Naive thymus-derived CD8-positive, alpha-beta T cell (primary cell): Measurements from ENCODE around the gene LYPLAL1. TPM values are rescaled to one million over a fixed set of nuclear protein-coding genes. Genes with fewer than 3 reads are reported as not detected.

Experiments used
- ATAC-seq, 2 donors: fragments of 150-1000 bp; cut with Tn5 transposase in 1 of 2; sonication (Bioruptor Pico), chemical (Tn5 transposase) in 1 of 2; 1 replicate in 1 of 2; 2 replicates in 1 of 2; pipeline ENCODE4 v1.10.0; 2021; ENCODE audit warnings: mild to moderate bottlenecking in 2 of 2, moderate library complexity in 2 of 2
- POLR2A ChIA-PET: fragments of 350-600 bp; sonication (Branson Sonifier 250); formaldehyde crosslinking; loops from one replicate; lab custom pipeline; 2021; ENCODE audit warnings: antibody characterized with exemption; lab: Charles Lee
- DNase-seq, 10 donors: peaks; one replicate each; pipeline versions ENCODE4 v3.0.0 to v3.0.0-alpha.2; 2020 to 2022
- H3K27ac Mint-ChIP-seq, 10 donors: one replicate each; pipeline ENCODE4 v1.8.0; 2020 to 2022; ENCODE audit warnings: mild to moderate bottlenecking in 10 of 10, mixed read lengths in 10 of 10, moderate library complexity in 4 of 10, inconsistent platforms in 1 of 10
- H3K27me3 Mint-ChIP-seq, 5 donors: one replicate each; pipeline ENCODE4 v1.8.0; 2021 to 2022; ENCODE audit warnings: mixed read lengths in 5 of 5
- H3K36me3 Mint-ChIP-seq, 3 donors: one replicate each; pipeline ENCODE4 v1.8.0; 2020 to 2022; ENCODE audit warnings: mixed read lengths in 3 of 3, mild to moderate bottlenecking in 2 of 3, inconsistent platforms in 1 of 3
- H3K4me1 Mint-ChIP-seq, 4 donors: one replicate each; pipeline ENCODE4 v1.8.0; 2021 to 2022; ENCODE audit warnings: mixed read lengths in 4 of 4
- H3K4me3 Mint-ChIP-seq, 10 donors: one replicate each; pipeline ENCODE4 v1.8.0; 2020 to 2022; ENCODE audit warnings: mild to moderate bottlenecking in 10 of 10, mixed read lengths in 10 of 10, moderate library complexity in 6 of 10, inconsistent platforms in 1 of 10
- H3K9me3 Mint-ChIP-seq, 9 donors: one replicate each; pipeline ENCODE4 v1.8.0; 2020 to 2022; ENCODE audit warnings: mixed read lengths in 9 of 9, mild to moderate bottlenecking in 3 of 9, inconsistent platforms in 1 of 9, moderate library complexity in 1 of 9
- polyA plus RNA-seq, 3 donors: library from polyadenylated mRNA; unstranded; fragments of 300-500 nt; fragmentation: Illumina TruSeq; gene quantifications; one replicate each; pipeline ENCODE4 v1.2.3, GENCODE V29; 2021
- total RNA-seq, 8 experiments: library from RNA in 2 of 8; stranded (reverse) in 2 of 8; gene quantifications; one replicate each; pipeline ENCODE4 v1.2.3 and lab custom pipeline; 2021 to 2026

LYPLAL1 gene
- total and polyA plus RNA-seq, 5 experiments from 2014 or later = 18.8 to 36.3 (median 23.2) TPM

DNA sequence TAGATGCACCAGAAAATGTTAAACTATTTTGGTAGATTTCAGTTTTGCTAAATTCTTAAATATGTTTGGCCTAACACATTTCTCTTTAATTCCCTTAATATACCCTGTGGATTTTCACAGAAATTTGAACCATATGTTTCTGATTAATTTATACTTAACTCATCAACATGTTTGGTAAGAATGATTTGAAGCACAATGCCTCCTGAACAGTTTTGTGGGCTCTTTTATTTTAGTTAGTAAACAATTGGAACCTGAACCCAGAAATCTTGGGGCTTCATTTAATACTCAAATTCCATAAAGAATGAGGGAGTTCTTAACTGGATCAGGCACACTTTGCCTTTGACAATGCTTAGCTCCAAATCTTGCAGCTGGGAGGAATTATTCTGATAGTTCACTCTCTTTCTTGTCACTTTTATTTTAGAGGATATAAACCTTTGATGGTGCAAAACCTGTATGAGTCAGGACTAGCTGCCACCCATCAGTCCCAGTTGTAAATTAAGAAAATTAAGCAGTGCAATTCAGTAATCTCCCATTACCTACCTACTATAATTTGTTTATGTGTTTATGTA, 24.6 kb upstream of the LYPLAL1 start:
- no peaks in the 10 kb centered on the region for H3K36me3 Mint-ChIP-seq
- no peaks in the 10 kb centered on the region for H3K9me3 Mint-ChIP-seq
- POLR2A ChIA-PET = no interaction called here
- no peak overlapping the region for H3K4me3 Mint-ChIP-seq
- no peaks in the 10 kb centered on the region for H3K4me1 Mint-ChIP-seq
- ATAC-seq (no peak), DNase-seq (no peak)
- peaks cover 0 to 6% (median 4%) of the 10 kb centered on the region in 5 donors for H3K27me3 Mint-ChIP-seq
- H3K27ac Mint-ChIP-seq = no peak overlapping the region

DNA sequence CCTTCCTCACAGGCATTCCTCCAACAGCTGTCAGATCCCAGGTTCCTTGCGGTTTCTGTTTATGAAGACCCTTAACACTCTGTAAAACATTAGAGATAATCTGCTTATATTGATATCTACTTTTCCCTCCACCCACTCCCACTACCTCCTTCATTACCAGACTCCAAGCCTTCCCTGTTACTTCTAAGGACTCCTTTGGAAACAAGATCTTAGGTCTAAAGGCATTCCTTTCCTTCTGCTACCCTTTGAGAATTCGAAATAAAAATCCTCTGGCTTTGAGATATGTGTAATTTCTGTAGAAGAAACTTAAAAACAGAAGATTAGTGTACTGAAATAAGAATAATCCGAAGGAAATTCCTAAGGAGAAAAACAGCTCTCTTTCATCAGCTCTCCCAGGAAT, 23.7 kb upstream of the LYPLAL1 start:
- H3K27me3 Mint-ChIP-seq = peaks cover 0 to 6% (median 4%) of the 10 kb centered on the region in 5 donors
- ATAC-seq (no peak), DNase-seq (no peak)
- H3K4me3 Mint-ChIP-seq = no peak overlapping the region
- H3K4me1 Mint-ChIP-seq = no peaks in the 10 kb centered on the region
- no peaks in the 10 kb centered on the region for H3K36me3 Mint-ChIP-seq
- POLR2A ChIA-PET = no interaction called here
- H3K9me3 Mint-ChIP-seq = no peaks in the 10 kb centered on the region
- H3K27ac Mint-ChIP-seq = no peak overlapping the region

DNA sequence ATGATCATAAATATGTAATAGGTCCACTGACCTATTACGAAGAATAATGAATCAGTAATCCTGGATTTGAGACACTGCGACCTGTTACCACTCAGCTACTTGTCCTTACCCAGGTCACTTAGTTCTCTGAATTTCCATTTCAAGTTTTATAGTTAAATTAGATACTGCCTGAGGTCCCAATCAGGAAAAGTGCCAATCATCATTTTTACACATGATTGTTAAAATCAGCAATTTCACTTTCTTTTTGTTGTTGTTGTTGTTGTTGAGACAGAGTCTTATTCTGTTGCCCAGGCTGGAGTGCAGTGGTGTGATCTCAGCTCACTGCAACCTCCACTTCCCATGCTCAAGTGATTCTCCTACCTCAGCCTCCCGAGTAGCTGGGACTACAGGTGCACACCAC, 22.8 kb upstream of the LYPLAL1 start:
- POLR2A ChIA-PET = no interaction called here
- H3K27me3 Mint-ChIP-seq = peaks cover 0 to 7% (median 5%) of the 10 kb centered on the region in 5 donors
- ATAC-seq = no peak

GRCh38 chr1:219151467-219151866, 22.2 kb upstream of the LYPLAL1 start:
- Mint-ChIP-seq H3K9me3 (no peaks in the 10 kb centered on the region), H3K36me3 (no peaks in the 10 kb centered on the region), H3K4me3 (no peak overlapping the region), H3K4me1 (no peaks in the 10 kb centered on the region), H3K27me3 (peaks cover 0 to 6% (median 4%) of the 10 kb centered on the region in 5 donors), H3K27ac (no peak overlapping the region)
- DNase-seq (no peak), ATAC-seq (no peak)
- POLR2A ChIA-PET = no interaction called here

More for the DNA sequence above, 22.8 kb upstream of the LYPLAL1 start:
- H3K4me3 Mint-ChIP-seq = no peak overlapping the region
- H3K9me3 Mint-ChIP-seq = no peaks in the 10 kb centered on the region
- no peaks in the 10 kb centered on the region for H3K36me3 Mint-ChIP-seq
- no peaks in the 10 kb centered on the region for H3K4me1 Mint-ChIP-seq
- DNase-seq = no peak
- H3K27ac Mint-ChIP-seq = no peak overlapping the region

DNA sequence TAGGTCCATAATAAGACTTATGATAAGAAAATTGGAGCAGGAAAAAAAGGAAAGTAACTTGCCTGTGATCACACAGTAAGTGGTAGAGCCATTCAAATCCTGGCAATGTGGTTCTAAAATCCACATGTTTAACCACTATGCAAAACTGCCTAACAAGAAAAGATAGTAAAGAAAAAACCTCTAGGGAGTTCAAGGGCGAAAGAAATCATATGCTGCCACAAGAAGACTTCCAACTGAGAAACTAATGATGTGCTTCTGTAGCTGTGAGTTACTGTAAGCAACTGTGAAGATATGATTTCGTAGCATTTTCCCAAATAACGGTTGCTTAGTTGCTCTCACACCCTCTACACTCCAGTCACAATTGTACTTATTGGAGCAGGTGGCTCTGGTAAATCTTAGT, 20.9 kb upstream of the LYPLAL1 start:
- no peaks in the 10 kb centered on the region for H3K4me1 Mint-ChIP-seq
- H3K4me3 Mint-ChIP-seq = no peak overlapping the region
- ATAC-seq = no peak
- POLR2A ChIA-PET = no interaction called here
- no peak for DNase-seq
- no peak overlapping the region for H3K27ac Mint-ChIP-seq
- peaks cover 0 to 6% (median 4%) of the 10 kb centered on the region in 5 donors for H3K27me3 Mint-ChIP-seq
- no peaks in the 10 kb centered on the region for H3K36me3 Mint-ChIP-seq
- no peaks in the 10 kb centered on the region for H3K9me3 Mint-ChIP-seq

DNA sequence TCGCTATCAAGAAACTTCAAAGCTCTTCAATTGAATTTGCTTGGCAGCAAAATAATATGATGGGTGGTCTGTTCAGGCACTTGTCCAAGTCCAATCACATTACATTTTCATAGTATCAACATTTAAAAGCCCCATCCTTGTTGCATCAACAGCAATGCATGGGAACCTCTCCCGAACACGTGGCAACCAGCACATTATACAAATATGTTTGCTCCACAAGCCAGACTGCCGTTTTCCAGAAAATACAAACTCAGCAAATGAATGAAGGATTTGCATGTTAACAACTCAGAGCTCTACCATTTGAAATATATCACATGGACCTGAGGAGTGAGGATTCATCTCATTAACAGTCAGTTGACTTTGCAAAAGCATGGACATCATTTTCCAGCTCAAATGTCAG, 20.0 kb upstream of the LYPLAL1 start:
- H3K9me3 Mint-ChIP-seq = no peaks in the 10 kb centered on the region
- ATAC-seq (no peak), DNase-seq (no peak)
- no peak overlapping the region for H3K4me3 Mint-ChIP-seq
- H3K4me1 Mint-ChIP-seq = no peaks in the 10 kb centered on the region
- no peaks in the 10 kb centered on the region for H3K36me3 Mint-ChIP-seq
- POLR2A ChIA-PET = no interaction called here
- peaks cover 0 to 6% (median 4%) of the 10 kb centered on the region in 5 donors for H3K27me3 Mint-ChIP-seq
- H3K27ac Mint-ChIP-seq = no peak overlapping the region

- Mint-ChIP-seq H3K9me3 (no peaks in the 10 kb centered on the region), H3K36me3 (no peaks in the 10 kb centered on the region), H3K4me1 (no peaks in the 10 kb centered on the region), H3K4me3 (no peak overlapping the region), H3K27ac (no peak overlapping the region), H3K27me3 (peaks cover 0 to 9% (median 4%) of the 10 kb centered on the region in 5 donors)
- no peak for DNase-seq
- ATAC-seq = no peak
- POLR2A ChIA-PET = no interaction called here
Observed at GRCh38 chr1:219155135-219155534, 18.5 kb upstream of the LYPLAL1 start.

DNA sequence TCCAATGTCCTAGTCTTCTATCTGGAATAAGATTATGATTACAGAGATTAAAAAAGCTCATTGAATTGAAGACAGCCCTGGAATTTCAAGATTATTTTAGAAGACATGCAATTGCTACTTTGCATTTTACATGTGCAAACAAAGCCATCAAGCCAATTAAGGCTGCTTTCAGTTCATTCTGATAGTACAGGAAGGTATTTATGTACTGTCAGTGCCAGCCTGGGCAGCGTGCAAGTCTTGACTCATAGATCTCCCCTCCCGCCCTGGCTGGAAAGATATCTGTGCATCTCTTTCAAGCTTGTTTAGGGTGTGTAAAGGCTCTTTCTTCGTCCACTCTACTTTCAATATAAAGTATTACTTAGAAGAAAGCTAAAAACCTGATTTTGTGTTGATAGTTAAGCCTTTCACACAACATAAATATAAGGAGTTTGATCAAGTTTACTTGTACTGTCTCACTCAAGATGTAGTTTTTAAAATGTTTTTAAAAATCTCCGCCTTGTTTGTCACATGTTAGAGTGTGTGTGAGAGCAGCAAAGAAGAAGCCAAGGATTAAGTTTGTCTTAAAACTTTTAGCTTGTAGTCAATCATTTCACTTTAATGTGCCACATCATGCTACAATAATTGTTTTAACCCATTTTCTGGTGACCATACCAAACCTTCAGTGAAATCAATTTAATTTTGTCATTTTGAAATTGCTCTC, 13.6 kb upstream of the LYPLAL1 start:
- POLR2A ChIA-PET = no interaction called here
- Mint-ChIP-seq H3K4me3 (no peak overlapping the region), H3K27ac (no peak overlapping the region), H3K27me3 (peaks cover 0 to 13% (median 6%) of the 10 kb centered on the region in 5 donors), H3K36me3 (no peaks in the 10 kb centered on the region), H3K9me3 (no peaks in the 10 kb centered on the region), H3K4me1 (no peaks in the 10 kb centered on the region)
- ATAC-seq = no peak
- DNase-seq = no peak

GRCh38 chr1:219160967-219161366, 12.7 kb upstream of the LYPLAL1 start:
- H3K4me1 Mint-ChIP-seq = no peaks in the 10 kb centered on the region
- H3K9me3 Mint-ChIP-seq = no peaks in the 10 kb centered on the region
- H3K27ac Mint-ChIP-seq = no peak overlapping the region
- peaks cover 0 to 13% (median 6%) of the 10 kb centered on the region in 5 donors for H3K27me3 Mint-ChIP-seq
- no peaks in the 10 kb centered on the region for H3K36me3 Mint-ChIP-seq
- DNase-seq = no peak
- ATAC-seq = no peak
- POLR2A ChIA-PET = no interaction called here
- no peak overlapping the region for H3K4me3 Mint-ChIP-seq

- H3K9me3 Mint-ChIP-seq = no peaks in the 10 kb centered on the region
- no peaks in the 10 kb centered on the region for H3K4me1 Mint-ChIP-seq
- H3K36me3 Mint-ChIP-seq = no peaks in the 10 kb centered on the region
- DNase-seq (no peak), ATAC-seq (no peak)
- POLR2A ChIA-PET = no interaction called here
- H3K27me3 Mint-ChIP-seq = peaks cover 0 to 13% (median 6%) of the 10 kb centered on the region in 5 donors
- no peak overlapping the region for H3K27ac Mint-ChIP-seq
- H3K4me3 Mint-ChIP-seq = no peak overlapping the region
Observed at GRCh38 chr1:219161371-219161770, 12.3 kb upstream of the LYPLAL1 start.

GRCh38 chr1:219163401-219163954, 10.2 kb upstream of the LYPLAL1 start:
- Mint-ChIP-seq H3K4me3 (no peak overlapping the region), H3K27ac (no peak overlapping the region), H3K27me3 (peaks cover 0 to 15% (median 6%) of the 10 kb centered on the region in 5 donors), H3K9me3 (no peaks in the 10 kb centered on the region), H3K36me3 (no peaks in the 10 kb centered on the region), H3K4me1 (no peaks in the 10 kb centered on the region)
- no peak for DNase-seq
- ATAC-seq = no peak
- POLR2A ChIA-PET = no interaction called here

- ATAC-seq (no peak), DNase-seq (no peak)
- H3K27ac Mint-ChIP-seq = no peak overlapping the region
- H3K36me3 Mint-ChIP-seq = peaks cover 0 to under 1% (median 0%) of the 10 kb centered on the region in 3 donors
- POLR2A ChIA-PET = no interaction called here
- H3K9me3 Mint-ChIP-seq = peaks cover 0 to 4% (median 0%) of the 10 kb centered on the region in 9 donors
- H3K4me1 Mint-ChIP-seq = peaks cover 13 to 36% (median 33%) of the 10 kb centered on the region in 4 donors
- no peak overlapping the region for H3K4me3 Mint-ChIP-seq
- H3K27me3 Mint-ChIP-seq = peaks cover 0 to 3% (median 0%) of the 10 kb centered on the region in 5 donors
Observed at GRCh38 chr1:219171192-219171935, 2.3 kb upstream of the LYPLAL1 start.

DNA sequence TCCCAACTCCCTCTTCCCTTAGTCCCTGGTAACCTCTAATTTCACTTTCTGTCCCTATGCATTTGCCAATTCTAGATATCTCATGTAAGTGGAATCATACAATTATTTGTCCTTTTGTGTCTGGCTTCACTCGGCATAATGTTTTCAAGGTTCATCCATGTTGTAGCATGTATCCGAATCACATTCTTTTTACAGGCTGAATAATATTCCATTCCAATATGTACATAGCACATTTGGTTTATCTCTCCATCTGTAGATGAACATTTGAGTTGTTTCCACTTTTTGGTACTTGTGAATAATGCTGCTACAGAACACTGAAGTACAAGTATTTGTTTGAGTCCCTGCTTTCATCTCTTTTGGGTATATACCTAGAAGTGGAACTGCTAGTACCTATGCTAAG, 857 bp upstream of the LYPLAL1 start:
- POLR2A ChIA-PET = no interaction called here
- Mint-ChIP-seq H3K9me3 (peaks cover 0 to 4% (median 0%) of the 10 kb centered on the region in 9 donors), H3K4me1 (peaks cover 19 to 50% (median 47%) of the 10 kb centered on the region in 4 donors), H3K27me3 (peaks cover 0 to 3% (median 0%) of the 10 kb centered on the region in 5 donors), H3K36me3 (peaks cover 0 to 5% (median 3%) of the 10 kb centered on the region in 3 donors), H3K4me3 (peak overlapping the region in 9 of 10 donors; percentile 95 to 99 (median 98)), H3K27ac (peak overlapping the region; percentile 57 to 99 (median 96))
- ATAC-seq (no peak), DNase-seq (no peak)
